C1 segment of cervical spinal cord (tissue), 14 donors: ENCODE measurements around the gene DCPS.
"Not testable (repeated sequence)": the region's sequence is repeated elsewhere in the genome, so short reads cannot be mapped to it uniquely, and the experiment has no call there.

Experiments
- DNase-seq, 14 donors: peaks; one replicate each; lab custom pipeline; 2025; lab: John Stamatoyannopoulos, UW

The DCPS gene

GRCh38 chr11:126344141-126345080 is 40.6 kb downstream of the DCPS start:
- DNase-seq: no peak

GRCh38 chr11:126345283-126345682 is 41.4 kb downstream of the DCPS start:
- DNase-seq: no peak

- no peak for DNase-seq
These were observed 42.1 kb downstream of the DCPS start for GRCh38 chr11:126345759-126346585.

GRCh38 chr11:126346586-126346940 is 42.7 kb downstream of the DCPS start:
- no peak for DNase-seq

GRCh38 chr11:126346946-126347345 is 43.1 kb downstream of the DCPS start:
- DNase-seq: not testable (repeated sequence)

GRCh38 chr11:126347751-126348668 is 44.1 kb downstream of the DCPS start:
- no peak for DNase-seq

GRCh38 chr11:126348806-126349582 is 45.1 kb downstream of the DCPS start:
- DNase-seq: peak in 1 of 14 donors; percentile 65

- DNase-seq: no peak
These were observed 47.0 kb downstream of the DCPS start for GRCh38 chr11:126350836-126351235.

- no peak for DNase-seq
These were observed 48.3 kb downstream of the DCPS start for GRCh38 chr11:126352163-126352562.

GRCh38 chr11:126352934-126353801 is 49.3 kb downstream of the DCPS start:
- DNase-seq: no peak

- no peak for DNase-seq
These were observed 50.9 kb downstream of the DCPS start for GRCh38 chr11:126354631-126355323.

GRCh38 chr11:126355324-126355925 is 51.6 kb downstream of the DCPS start, which contains the start of gene ST3GAL4:
ST3GAL4 (plus strand) TSS chr11:126355686; CDS start chr11:126406156, 50,470 bp downstream.
- DNase-seq: peak in 13 of 14 donors; percentile 41 to 90 (median 80)

- DNase-seq: peak in 13 of 14 donors; percentile 29 to 82 (median 58)
These were observed 52.4 kb downstream of the DCPS start for GRCh38 chr11:126355926-126356897.

GRCh38 chr11:126357055-126357962 is 53.4 kb downstream of the DCPS start:
- DNase-seq: peak in 1 of 14 donors; percentile 62

GRCh38 chr11:126357969-126358762 is 54.3 kb downstream of the DCPS start:
- peak in 1 of 14 donors; percentile 31 for DNase-seq
